HG03378 (cell line): ENCODE data around the gene AXIN1.
"Not testable (repeated sequence)": the region's sequence is repeated elsewhere in the genome, so short reads cannot be mapped to it uniquely, and the experiment has no call there.

ENCODE experiments used
- ATAC-seq: cut with Tn5 transposase; IDR thresholded peaks from one replicate; pipeline ENCODE4 v1.9.1; 2021; ENCODE audit warnings: mild to moderate bottlenecking, moderate library complexity; ENCODE audit not compliant: unreplicated experiment

Gene AXIN1

DNA sequence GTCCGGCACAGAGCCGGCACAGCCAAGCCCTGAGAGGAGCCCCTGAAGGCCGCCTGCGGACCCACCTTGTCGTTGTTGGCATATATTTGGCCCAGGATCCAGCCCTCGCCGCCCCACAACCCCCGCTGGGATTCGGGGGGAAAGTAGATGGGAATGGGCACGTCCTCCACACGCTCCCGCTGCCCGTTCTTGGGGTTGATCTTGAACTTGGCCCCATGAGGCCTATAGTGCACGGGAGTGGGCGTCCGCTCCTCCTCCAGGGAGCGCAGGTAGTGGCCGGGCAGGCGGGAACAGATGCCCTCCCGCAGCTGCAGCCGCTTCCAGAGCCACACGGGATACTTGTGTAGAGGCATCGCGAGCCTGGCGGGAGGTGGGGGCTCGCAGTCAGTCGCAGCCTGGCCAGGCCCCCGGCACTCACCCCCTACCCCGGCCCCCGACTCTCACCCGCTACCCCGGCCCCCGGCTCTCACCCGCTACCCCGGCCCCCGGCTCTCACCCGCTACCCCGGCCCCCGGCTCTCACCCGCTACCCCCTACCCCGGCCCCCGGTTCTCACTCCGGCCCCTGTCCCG, 17.4 kb upstream of the AXIN1 start:
- ATAC-seq: no peak

DNA sequence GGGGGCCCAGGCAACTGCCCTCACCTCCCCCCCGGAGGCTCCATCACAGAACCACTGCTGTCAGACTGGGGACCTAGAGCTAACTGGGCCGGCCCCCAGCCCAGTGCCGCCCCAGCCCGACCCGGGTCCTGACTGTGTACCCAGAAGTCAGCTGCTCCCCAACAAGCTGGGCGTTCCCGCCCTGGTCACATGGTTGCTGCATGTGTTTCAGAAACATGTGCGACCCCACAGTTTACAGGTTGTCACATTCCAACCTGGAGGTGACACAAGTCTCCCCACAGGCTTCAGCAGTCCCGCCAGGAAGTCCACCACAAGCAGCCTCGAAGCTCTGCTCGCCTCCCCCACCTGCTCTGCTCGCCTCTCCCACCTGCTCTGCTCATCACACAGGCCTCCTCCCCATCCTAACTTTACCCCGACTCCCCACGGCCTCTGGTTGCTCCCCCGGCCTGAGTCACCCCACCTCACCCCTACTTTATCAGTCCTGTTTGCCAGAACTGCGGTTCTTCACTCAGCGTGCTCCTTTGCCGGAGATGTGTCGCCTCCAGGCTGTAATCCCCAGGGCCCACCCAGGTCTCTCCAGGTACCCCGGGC, 16.8 kb upstream of the AXIN1 start:
- no peak for ATAC-seq

DNA sequence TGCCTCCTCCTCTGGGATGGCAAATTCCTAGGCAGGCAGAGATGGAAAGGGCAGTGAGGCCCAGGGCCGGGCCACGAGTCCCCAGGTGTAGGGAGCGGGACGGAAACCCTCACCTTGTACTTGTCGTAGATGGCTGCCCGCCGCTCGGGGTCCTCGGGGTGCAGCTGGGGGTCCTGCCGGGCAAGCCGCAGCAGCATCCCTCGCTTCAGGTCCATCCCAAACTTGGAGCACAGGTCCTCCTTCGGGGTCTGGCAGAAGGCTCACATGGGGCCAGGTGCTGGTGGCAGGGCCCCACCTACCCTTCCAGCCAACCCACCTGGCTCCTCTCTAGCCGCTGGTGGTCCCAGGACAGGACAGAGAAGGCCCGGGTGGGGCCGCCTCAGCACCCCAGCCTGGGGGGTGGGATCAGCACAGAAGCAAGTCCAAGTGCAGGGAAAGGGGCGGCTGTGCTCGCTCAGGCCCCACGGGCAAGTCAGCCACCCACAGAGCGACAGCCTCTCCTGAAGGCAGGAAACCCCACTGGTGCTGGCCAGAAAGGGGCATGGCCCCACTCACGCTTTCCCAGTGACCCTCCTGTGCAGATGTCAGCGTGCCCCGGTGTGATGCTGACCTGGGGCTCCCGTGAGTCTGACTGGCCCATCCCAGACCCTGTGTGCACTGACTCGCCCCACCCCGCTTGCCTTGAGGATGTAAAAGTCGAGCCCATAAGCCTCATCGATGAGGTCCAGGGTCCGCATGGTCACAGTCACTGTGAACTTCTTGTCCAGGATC, 16.1 kb upstream of the AXIN1 start:
- ATAC-seq: no peak

DNA sequence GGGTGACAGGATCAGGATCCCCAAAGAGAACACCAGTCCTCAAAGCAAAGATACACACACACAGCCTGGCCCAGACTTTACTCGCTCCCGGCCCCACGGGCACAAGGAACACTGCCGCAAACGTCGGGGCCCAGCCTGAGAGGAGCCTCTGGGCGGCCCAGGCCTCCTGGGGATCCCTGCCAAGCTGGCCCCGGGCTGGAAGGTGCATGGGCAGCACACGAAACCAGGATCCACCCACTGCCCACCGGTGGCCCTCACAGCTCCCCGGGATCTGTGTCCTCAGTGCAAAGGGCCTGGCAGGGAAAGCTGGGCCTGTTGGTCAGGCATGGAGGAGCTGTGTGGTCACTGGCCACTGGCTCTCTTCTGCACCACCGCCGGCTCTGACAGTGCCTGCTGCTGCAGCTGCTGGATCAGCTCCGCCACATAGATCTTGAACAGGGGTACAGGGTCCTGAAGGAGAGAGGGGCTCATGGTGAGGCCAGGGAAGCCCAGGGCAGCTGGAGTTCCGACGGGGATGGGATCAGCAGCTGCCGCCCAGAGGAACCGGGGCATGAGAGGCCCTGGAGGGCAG, 14.9 kb upstream of the AXIN1 start:
- ATAC-seq: no peak

DNA sequence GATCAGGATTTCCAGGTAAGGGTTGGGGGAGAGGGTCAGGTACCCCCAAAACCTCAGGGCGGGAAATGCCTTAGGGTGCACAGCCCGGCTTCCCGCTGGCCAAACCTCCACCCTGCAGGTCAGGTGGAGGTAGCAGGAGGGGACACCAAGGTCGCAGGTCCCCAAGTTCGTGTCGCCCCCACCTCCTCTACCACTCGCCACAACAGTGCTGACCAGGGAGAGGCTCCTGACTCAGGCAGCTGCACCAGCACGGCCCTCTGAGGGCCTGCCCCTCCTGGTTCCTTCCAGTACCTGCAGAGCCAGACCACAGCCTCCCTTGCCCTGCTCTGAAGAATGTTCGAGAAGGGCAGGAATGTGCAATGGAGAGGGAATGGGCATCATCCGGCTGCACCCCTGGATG, 14.0 kb upstream of the AXIN1 start:
- no peak for ATAC-seq

DNA sequence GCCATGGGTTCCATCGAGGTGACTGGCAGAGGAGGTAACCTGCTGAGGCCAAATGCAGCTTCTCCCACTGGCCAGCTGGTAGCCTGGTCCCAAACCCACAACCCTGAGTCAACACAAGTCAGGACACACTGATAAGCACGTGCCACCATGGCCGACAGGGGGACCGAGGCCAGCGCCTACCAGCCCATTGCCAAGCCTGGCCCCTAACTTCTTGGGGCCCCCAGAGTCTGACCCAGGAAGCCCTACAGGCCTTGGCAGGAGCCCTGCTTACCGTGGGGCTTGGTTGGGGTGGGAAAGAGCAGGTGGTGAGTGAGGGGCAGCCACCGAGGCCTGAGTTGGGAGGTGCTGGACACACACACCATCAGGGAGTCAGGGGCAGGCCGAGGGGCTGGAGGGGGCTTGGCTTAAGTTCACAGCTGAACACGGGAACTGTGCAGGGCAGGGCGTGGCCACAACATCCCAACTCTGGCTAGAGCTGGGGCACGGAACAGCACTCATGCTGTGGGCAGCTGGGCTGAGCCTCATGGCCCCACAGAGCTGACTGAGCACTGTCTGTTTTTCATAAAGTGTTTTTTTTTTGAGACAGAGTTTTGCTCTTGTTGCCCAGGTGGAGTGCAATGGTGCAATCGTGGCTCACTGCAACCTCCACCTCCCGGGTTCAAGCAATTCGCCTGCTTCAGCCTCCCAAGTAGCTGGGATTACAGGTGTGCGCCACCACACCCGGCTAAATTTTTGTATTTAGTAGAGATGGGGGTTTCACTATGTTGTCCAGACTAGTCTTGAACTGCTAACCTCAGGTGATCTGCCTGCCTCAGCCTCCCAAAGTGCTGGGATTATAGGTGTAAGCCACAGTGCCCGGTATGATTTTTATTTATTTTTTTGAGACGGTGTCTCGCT, 12.3 kb upstream of the AXIN1 start:
- no peak for ATAC-seq

DNA sequence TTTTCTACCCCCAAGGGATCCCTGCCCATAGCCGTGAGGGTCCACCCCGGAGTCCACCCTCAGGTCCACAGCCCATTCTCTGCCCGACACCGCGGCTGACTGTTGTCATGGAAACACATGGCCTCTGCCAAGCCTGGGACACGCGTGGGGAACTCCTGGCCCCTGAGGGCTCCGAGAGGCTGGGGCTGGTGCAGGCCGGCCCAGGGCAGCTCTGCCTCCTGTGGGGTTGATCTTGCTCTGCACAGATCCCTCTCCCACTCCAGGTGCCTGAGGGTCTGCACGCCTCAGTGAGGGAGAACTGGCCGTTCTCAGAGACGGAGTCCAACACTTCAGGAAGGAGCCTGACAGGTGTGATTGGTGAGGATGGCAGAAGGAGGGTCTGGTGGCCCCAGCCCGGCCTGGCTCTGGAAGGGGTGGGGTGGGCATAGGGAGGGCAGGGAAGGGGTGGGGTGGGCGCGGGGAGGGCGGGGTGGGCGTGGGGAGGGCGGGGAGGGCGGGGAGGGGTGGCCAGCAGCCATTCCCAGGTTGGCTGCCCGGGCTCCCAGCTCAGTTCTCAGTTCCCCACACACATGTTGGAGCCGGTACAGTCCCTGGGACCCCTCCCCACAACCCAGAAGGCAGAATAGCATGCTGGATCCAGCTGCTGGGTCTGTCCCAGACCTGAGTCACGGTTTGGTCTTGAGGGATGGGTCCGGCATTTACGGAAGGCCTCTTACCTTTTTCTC, 11.4 kb upstream of the AXIN1 start:
- no peak for ATAC-seq

DNA sequence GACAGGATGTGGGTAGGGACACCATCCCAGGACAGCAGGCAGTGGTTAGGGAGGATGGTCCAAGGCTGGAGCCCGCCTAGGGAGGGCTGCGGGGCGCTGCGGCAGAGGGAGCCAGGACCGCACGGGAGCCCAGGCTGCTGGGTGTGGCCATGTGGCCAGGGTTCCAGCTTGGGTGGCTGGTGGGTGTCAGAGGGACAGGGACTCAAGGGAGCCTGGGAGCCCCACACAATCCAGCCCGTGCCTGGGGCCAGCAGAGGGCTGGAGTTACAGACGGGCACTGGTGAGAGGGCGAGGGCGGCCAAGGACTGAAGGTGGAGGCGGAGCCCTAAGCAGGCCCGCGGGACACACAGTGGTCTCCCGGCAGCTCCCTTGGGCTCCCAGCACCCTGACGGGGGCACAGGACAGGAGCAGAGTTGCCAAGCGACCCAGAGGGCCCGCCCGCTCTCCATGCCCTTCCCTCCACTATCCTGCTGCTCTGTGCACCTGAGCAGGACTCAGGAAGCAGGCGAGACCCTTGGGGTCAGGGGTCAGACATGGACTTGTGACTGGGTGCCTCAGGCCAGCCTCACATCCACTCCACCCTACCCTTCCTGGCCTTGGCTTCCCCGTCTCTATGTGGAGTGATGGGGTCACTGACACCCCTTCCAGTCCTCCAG, 10.7 kb upstream of the AXIN1 start:
- no peak for ATAC-seq

DNA sequence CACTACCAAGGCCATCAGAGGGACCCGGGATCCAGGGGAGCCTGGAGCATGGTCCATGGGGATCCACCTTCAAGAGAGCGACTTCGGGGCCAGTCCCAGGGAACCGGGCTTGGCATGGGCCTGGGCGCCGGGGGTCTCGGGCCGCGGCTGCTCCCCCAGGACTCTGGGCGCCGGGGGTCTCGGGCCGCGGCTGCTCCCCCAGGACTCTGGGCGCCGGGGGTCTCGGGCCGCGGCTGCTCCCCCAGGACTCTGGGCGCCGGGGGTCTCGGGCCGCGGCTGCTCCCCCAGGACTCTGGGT, 10.1 kb upstream of the AXIN1 start:
- not testable (repeated sequence) for ATAC-seq

DNA sequence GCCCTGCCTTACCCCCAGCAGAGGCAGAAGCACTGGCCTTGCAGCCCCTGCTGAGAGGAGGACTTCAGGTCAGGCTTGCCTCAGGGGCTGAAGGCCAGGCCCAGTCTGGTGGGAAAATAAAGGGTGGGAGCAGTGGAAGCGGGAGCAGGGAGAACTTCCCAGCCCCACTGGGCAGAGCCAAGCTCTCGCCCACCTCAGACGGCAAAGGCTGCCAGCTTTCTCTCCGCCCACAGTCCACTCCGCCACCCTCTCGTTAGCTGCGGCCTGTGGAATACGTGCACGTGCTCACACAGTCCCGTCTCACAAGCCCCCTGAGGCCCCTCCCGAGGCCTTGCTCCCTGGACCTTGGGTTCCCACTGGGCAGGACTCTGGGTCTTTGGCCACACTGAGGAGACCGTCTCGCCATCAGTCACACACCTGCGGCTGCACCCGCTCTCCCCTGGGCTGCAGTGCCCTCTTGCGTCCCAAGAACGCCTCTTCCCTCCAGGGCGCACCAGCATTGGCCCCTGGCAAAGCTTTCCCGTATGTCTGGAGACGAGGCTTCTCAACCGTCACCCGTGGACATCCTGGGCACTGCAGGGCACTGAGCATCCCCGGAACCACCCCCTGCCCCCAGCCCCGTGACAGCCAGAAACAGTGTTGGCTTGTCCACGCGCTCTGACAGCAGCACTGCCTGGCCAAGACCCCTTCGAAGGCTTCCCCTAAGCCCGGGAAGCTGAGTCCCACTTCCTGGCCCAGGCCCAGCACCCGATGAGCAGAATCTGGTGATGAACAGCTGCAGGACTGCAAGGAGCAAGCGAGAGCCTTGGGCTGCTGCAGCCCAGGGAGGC, 9.6 kb upstream of the AXIN1 start:
- no peak for ATAC-seq

DNA sequence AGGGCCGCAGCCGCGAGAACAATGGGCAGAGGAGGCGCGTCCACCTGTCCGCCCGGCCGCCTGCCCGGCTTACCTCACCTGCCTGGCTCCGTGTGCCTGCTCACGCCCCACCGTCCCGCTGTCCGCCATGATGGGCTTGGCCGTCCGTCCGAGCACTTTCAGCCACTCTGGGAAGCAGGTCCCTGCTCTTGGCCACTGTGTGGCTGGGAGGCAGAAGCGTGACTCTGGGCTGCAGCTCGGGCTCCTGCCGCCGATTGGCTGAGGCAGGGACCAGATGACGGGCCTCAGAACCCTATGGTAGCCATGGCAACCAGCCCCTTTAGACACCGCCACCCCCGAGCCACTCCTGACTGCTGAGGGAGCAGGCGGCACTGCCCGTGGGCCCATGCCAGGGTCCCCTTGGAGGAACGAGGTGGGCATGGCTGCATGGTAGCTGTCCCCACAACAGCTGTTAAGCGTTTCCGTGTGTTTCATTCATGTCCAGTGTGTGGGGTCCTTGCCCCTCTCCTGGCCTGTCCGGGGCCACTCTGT, 8.9 kb upstream of the AXIN1 start:
- no peak for ATAC-seq

DNA sequence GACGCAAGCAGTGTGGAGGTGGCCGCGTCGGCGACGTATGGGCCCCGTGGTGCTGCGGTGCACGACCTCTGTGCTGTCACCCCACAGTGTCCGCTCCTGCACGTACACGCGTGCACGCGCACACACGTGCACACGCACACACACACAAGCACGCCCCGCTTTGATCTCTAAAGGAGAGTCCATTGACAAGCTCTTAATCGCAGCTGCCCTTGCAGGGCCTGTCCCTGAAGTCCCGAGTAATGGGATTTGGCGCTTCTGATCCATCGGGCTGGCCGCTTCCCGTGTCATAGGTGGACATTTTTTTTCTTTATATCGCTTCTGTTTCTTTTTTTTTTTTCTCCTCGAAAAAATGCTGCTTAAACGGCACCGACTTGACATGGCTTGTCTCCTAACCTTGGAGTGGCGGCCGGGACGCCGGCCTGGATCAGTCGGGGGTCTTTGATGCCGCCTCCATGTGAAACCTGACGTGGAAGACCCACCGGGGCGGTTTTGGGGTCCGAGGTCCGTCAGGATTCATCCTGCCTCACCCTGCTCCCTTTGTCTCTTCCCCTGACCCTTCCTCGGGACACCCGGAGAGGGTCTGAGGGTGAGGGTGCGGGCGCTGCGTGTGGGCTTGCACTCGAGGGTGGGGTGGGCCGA, 8.3 kb upstream of the AXIN1 start:
- no peak for ATAC-seq

DNA sequence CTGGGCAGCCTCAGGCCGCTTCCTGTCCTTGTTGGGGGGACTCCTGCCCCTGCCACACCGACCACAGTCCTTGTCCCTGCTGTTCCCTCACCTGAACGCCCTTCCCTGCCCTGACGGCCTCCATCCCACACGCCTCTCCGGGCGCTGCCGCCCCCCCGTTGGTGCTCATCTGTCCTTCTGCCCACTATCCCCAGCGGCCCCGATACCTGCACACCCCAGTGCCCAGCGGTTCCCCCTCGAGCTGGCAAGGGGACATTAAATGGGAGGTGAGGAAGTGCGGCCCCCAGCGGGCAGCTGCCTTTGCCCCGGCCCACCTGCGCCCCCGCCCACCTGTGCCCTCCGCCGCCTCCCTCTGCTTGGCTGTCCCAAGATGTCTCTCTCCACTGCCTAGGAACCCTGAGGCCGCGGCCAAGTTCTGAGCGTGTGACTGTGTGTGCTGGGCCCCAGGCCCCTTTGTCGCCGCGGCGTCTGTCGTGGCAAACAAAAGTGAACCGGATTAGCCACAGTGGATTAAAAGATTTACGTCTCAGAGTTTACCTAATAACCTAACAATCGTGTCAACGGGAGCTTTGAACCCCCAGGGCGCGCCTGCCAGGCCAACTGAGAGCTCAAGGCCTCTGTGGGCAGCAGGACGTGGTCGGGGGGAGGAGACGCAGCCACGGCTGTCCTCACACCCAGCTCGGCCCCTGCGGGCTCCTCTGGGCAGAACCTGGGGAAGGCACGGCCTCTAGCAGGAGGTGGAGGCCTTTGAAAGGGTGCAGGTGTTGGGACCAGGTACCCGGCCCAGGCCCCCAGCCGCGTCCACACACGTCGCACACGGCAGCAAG, 7.6 kb upstream of the AXIN1 start:
- no peak for ATAC-seq

DNA sequence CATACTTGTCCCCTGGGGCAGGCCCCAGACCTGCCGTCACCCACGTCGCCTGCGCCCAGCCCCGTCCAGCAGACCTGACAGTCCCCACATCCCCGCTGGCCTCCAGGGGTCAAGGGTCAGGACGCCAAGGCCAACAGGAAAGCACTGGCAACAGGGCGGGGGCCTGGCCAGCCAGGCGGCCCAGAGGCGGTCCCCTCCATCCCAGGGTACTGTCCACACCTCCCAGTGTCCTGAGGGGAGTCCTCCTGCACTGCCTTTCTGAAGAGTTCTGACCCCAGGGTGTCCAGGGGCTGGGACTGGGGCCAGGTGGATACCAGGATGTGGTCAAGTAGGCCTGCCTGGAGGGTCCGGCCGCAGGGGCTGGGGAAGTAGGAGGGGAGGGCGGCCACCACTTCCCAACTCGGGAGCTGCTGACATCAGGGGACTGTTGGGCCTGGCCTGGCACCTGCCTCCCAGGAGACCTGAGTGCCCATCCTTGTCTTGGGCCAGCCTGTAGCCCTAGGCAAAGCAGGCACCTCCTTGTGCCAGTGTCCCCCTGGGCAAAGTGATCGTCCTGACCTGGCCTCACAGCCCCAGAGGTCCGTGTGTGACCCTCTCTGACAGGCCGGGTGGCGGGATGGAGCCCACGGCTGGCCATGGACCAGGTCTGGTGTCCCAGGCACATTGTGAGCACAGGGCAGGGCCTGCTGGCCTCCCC, 6.7 kb upstream of the AXIN1 start:
- ATAC-seq: no peak

DNA sequence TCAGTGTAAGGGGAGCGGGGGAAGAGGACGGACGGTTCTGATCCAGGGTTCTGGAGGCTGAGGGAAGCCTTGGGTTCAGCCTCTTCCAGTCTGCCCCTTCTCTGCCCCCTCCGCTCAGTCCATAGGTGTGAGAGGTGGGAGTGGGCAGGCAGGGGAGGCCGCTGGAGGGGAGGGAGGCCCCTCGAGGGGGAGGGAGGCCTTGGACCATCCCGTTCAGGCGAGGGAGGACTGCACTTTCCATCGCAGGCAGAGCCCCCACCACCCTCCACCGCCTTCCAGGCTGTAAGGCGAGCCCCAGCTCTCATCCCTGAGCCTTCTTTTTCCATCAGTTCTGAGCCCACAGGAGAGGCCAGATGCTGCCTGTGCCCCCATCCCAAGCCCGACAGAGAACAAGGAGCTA, 4.2 kb upstream of the AXIN1 start:
- no peak for ATAC-seq

DNA sequence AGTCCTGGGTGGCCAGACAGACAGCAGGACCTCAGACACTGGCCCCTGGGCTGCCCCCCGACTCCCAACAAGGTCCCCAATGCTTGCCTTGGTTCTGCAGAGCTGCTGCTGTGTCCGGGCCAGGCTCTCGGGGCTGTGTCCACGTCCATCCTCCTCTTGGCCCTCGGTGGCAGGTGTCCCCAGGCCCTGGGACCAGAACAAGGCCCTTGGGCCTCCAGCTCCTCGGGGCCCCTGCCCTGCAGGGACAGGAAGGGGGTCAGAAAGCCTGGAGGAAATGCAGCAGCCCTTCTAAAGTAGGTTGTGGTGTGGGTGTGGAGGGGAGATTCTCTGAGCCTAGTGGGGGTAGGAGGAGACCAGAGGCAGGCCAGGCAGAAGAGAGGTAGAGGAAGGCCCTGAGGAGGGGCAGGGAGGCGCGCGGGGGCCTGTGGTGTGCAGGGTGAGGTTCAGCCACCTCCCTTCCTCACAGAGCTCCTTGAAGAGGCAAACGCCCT, 2.5 kb upstream of the AXIN1 start:
- no peak for ATAC-seq

DNA sequence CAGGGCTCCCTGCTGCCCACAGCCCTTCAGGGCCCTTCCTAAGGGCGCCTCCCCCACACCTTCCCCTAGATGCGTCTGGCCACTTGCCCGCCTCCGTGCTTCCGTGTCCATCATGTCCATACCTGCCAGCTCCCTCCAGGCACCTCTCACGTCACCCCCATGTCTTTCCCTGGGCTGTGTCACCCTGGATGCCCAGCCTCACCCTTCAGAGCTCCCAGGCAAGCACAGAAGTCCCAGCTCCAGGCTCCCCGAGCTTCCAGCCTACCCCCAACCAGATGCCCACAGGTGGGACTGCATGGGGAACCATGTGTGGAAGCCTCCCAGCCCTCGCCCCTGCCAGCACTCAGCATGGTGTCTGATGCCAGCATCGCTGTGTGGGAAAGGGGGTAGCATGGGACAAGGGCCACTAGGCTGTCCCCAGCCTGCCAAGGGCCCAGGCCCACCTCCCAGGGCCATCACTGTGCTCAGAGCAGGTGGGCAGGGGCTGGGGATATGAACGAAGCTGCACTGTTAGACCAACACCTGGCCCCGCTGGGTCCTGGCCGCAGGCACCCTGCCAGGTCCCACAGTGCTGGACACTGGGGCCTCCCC, 1.9 kb upstream of the AXIN1 start:
- no peak for ATAC-seq
